GM18907 (cell line): ENCODE measurements around the gene KRT10.
"Not testable (repeated sequence)": the region's sequence is repeated elsewhere in the genome, so short reads cannot be mapped to it uniquely, and the experiment has no call there.

Source experiments
- ATAC-seq: cut with Tn5 transposase; IDR thresholded peaks from one replicate; pipeline ENCODE4 v1.9.1; 2021; ENCODE audit warnings: mild to moderate bottlenecking, moderate library complexity; ENCODE audit not compliant: unreplicated experiment

The KRT10 gene

DNA sequence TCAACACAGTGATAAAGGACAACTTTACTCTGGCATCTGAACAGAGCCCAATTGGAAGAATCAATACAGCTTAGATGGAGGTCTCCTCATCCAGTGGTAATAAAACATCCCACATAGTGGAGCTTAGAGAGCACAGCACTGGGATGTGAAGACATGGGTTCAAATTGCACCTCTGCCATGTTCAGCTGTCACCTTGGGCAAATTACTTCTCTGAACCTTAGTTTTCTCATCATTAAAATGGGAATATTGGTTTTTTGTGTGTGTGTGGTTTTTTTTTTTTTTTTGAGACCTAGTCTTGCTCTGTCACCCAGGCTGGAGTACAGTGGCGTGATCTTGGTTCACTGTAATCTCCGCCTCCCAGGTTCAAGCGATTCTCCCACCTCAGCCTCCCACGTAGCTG, 13.6 kb upstream of the KRT10 start:
- ATAC-seq = no peak

GRCh38 chr17:40833882-40834281, 11.5 kb upstream of the KRT10 start:
- no peak for ATAC-seq

GRCh38 chr17:40832840-40833239, 10.4 kb upstream of the KRT10 start:
- ATAC-seq = no peak

- no peak for ATAC-seq
Measured at GRCh38 chr17:40830085-40830776, 7.8 kb upstream of the KRT10 start.

- ATAC-seq = no peak
Measured at GRCh38 chr17:40828454-40829044, 6.1 kb upstream of the KRT10 start.

GRCh38 chr17:40827746-40828453, 5.5 kb upstream of the KRT10 start:
- ATAC-seq = no peak

DNA sequence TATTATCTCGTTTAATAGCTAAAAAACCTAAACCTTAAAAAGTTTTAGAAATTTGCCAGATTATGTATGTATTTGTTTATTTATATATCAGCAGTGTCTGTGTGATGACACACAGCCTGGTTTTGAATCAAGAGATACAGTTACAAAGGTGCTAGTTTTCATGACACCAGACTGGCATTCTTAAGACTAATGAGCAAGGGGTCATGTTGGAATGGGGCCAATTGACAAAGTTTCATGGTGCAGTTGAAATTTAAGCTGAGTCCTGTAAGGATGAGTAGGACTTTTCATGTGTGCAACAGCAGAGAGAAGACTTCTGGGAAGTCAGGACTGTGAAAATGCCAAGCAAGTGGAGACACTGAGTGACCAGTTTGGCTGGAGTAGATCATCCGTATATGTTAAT, 3.2 kb upstream of the KRT10 start:
- ATAC-seq = no peak

DNA sequence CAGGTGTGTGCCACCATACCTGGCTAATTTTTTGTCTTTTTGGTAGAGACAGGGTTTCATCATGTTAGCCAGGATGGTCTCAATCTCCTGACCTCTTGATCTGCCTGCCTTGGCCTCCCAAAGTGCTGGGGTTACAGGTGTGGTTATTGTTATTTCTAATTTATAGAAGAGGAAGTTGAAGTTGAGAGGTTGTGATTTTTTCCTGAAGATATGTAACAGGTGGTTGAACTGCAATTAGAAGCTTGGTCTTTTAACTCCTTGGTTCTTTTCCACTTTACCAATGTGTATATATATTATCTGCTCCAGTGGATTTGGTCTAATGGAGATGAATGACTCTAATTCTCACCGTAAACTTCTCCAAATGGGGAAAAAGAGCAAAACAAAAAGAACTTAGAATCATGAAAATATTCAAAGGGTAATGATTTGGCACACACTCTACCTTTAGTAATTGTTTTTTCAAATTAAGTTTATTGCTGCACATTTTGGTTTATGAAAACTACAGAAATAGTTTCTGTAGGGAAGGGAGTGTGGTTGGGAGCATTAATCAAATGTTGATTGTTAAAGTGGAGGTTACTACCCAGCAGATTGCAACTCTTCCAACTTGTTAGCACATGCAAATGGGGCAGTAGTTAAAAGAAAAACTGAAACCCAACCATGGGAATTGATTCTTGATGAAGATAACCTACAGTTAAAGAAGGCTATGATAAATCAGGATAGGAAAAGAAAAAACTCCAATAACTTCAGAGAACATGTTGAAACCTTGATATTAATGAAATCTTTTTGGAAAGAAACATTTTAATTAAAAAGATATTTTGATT, 1.8 kb upstream of the KRT10 start:
- no peak for ATAC-seq

GRCh38 chr17:40821536-40821935, 878 bp downstream of the KRT10 start:
- ATAC-seq = no peak

GRCh38 chr17:40820228-40820838, 2.1 kb downstream of the KRT10 start:
- no peak for ATAC-seq

DNA sequence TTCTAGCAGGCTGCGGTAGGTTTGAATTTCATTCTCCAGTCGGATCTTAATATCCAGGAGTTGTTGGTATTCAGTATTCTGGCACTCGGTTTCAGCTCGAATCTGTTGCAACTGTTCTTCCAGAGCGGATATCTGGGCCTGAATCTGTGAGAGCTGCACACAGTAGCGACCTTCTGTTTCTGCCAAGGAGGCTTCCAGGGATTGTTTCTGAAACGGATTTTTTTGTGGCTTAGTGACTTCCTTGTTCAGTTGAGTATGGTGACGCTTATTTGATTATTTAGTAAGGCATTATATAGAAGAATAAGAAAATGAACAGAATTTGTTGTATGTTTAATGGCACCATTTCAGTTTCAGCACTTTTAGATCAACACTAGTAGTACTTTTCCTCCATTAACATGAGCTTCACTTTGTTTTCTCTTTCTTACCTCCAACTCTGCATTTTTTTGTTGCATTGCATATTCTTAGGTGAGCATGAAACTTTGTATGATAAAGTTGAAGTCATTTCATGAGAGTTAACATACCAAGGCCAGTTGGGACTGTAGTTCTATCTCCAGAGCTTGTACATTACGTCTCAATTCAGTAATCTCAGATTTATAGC, 2.8 kb downstream of the KRT10 start:
- no peak for ATAC-seq

- peak; percentile 77 for ATAC-seq
Measured at GRCh38 chr17:40818733-40819527, 3.5 kb downstream of the KRT10 start.

DNA sequence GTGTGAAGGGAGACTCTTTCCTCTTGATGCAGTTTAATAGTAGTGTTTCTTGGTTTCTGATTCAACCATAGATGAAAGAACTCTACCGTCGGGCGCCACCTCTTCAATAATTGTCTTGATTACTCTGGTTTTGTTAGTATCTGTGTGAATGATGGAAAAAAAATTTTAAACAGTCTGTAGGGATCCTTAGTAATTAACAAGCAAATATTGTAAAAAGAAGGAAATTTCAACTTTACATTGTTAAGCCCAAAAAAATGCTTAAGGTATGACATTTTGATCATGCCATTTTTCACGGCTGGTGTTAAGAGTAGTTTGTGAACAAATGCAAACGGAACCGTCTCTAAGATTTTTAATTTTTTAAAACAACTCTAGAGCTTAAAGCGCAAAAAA, 4.1 kb downstream of the KRT10 start:
- no peak for ATAC-seq

DNA sequence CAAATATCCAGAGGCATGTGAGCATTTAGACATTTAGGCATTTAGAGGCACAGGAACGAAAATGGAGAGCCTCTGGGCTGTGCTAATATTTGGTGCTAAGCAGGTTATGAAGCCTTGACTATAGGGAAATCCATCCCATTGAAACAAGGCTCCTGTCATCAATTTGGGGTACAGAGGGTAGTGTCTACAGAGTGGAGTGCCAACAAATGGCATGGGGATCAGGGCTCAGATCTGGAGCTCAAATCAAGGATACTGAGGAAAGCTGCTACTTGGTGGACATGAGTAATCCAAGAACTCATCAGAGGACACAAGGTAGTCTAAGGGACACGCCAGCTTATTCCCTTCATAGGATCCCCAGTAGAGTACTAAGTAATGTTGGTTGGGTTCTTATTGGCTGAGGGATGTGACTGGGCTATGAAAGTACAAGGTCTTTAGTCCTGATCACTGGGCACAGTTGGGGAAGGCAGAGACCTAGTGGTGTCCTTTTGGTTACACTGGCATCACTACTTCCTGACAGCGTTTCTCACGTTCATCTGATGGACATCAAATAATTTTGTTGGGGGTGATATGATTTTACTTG, 5.2 kb downstream of the KRT10 start:
- no peak for ATAC-seq

DNA sequence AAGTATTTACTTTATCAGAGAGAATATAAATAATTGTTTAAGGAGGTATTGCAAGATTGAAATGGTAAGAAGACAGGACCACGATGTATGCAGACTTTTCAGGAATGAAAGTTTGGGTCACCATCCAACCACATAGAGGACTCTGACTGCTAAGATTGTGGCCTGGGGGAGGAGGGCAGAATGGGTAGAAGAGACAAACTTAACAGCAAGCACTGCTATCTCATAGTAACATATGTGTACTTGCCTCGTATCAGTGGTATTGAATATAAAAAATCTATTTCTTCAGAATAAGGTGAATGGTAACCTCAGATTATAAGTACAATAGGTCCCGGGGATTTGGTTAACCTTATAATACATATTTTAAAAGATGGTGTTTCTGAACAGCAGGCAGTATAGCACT, 5.8 kb downstream of the KRT10 start:
- no peak for ATAC-seq

DNA sequence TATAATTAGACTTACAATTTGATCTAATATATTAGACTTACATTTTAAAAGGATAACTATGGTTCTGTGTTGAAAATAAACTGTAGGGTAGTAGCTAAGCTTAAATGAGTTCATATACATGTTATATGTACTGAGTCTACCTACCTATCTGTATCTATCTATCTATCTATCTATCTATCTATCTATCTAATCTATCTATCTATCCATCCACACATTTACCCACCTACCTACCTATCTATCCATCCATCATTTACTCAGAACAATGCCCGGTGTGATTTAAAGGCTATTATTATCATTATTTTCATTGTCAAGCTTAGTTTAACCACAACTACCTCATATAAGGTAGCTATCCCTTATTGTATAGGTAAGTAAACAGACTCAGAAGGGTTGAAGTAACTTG, 7.0 kb downstream of the KRT10 start:
- ATAC-seq = no peak

- ATAC-seq = not testable (repeated sequence)
Measured at GRCh38 chr17:40814657-40815056, 7.8 kb downstream of the KRT10 start.

DNA sequence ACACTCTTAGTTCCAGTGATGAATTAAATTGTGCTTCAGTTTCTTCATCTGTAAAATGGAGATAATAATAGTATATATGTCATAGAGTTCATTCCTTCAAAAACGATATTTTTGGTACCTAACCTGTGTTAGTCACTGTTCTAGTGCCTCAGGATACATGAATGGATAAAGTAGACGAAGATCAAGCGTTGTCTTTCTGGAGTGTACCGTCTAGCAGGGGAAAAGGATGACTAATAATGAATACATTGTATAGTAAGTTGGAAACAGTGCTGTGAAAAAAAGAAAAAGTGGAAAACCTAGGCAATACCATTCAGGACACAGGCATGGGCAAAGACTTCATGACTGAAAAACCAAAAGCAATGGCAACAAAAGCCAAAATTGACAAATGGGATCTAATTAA, 8.6 kb downstream of the KRT10 start:
- no peak for ATAC-seq

- ATAC-seq = no peak
Measured at GRCh38 chr17:40812639-40813038, 9.8 kb downstream of the KRT10 start.
